Prostate gland (tissue), 2 donors: ENCODE data around the gene KLHL3.

Experiments
- POLR2A ChIP-seq: fragments of 450-650 bp; IDR thresholded peaks from one replicate; pipeline ENCODE4 v1.6.1; 2016; ENCODE audit warnings: antibody characterized with exemption, mild to moderate bottlenecking
- POLR2AphosphoS5 ChIP-seq: sonication (generic); formaldehyde crosslinking; IDR thresholded peaks from one replicate; pipeline ENCODE4 v1.6.1; 2017; ENCODE audit warnings: antibody characterized with exemption
- TF ChIP-seq, protein P1 (sequence below), 4 experiments: fragments of 200-600 bp in 2 of 4; fragments of 450-650 bp in 2 of 4; sonication (generic) in 2 of 4; IDR thresholded peaks; 1 replicate in 3 of 4; 2 replicates in 1 of 4; pipeline ENCODE4 v1.5.1; 2016 to 2019; ENCODE audit warnings: antibody characterized with exemption in 4 of 4, mild to moderate bottlenecking in 2 of 4, moderate library complexity in 2 of 4

GRCh38 chr5:137606401-137606800, 129.5 kb downstream of the KLHL3 start:
- TF ChIP-seq, protein P1, sequence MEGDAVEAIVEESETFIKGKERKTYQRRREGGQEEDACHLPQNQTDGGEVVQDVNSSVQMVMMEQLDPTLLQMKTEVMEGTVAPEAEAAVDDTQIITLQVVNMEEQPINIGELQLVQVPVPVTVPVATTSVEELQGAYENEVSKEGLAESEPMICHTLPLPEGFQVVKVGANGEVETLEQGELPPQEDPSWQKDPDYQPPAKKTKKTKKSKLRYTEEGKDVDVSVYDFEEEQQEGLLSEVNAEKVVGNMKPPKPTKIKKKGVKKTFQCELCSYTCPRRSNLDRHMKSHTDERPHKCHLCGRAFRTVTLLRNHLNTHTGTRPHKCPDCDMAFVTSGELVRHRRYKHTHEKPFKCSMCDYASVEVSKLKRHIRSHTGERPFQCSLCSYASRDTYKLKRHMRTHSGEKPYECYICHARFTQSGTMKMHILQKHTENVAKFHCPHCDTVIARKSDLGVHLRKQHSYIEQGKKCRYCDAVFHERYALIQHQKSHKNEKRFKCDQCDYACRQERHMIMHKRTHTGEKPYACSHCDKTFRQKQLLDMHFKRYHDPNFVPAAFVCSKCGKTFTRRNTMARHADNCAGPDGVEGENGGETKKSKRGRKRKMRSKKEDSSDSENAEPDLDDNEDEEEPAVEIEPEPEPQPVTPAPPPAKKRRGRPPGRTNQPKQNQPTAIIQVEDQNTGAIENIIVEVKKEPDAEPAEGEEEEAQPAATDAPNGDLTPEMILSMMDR (IDR thresholded peaks at IDR 0.05) = no peak
- TF ChIP-seq POLR2A (no peak), POLR2AphosphoS5 (no peak)
